Transverse colon (tissue), 4 donors: ENCODE measurements around the gene OSBPL6. TPM values are rescaled to one million over a fixed set of nuclear protein-coding genes. Genes with fewer than 3 reads are reported as not detected.

Experiments used
- DNase-seq: peaks from one replicate; pipeline ENCODE4 v3.0.0-alpha.2; 2019
- H3K27ac ChIP-seq, 4 donors: fragments of 200-600 bp; sonication (generic); 2 replicates each; pipeline ENCODE4 v1.5.1; 2016 to 2018; ENCODE audit warnings: inconsistent platforms in 4 of 4
- H3K27me3 ChIP-seq: fragments of 200-600 bp; sonication (generic); 2 replicates; pipeline ENCODE4 v1.5.1; 2017; ENCODE audit warnings: inconsistent platforms
- H3K36me3 ChIP-seq, 4 donors: fragments of 200-600 bp; sonication (generic); 2 replicates each; pipeline ENCODE4 v1.5.1; 2017 to 2019; ENCODE audit warnings: inconsistent platforms in 4 of 4
- H3K4me1 ChIP-seq, 4 donors: fragments of 200-600 bp; sonication (generic); 2 replicates each; pipeline ENCODE4 v1.5.1; 2017 to 2020; ENCODE audit warnings: inconsistent platforms in 4 of 4
- H3K4me3 ChIP-seq, 4 donors: fragments of 200-600 bp; sonication (generic); 1 replicate in 1 of 4; 2 replicates in 3 of 4; pipeline versions ENCODE4 v1.5.1 to v1.6.1; 2017 to 2019; ENCODE audit warnings: inconsistent platforms in 4 of 4
- H3K9me3 ChIP-seq, 2 donors: fragments of 200-600 bp; sonication (generic); 2 replicates each; pipeline ENCODE4 v1.5.1; 2017 to 2019; ENCODE audit warnings: inconsistent platforms in 2 of 2
- CTCF ChIP-seq, 5 experiments: fragments of 200-600 bp in 3 of 5; fragments of 450-650 bp in 2 of 5; sonication (generic) in 3 of 5; IDR thresholded peaks; 1 replicate in 2 of 5; 2 replicates in 3 of 5; pipeline ENCODE4 v1.5.1; 2016 to 2017; ENCODE audit warnings: antibody characterized with exemption in 5 of 5, inconsistent platforms in 3 of 5, mild to moderate bottlenecking in 2 of 5, moderate library complexity in 1 of 5
- EP300 ChIP-seq: sonication (generic); formaldehyde crosslinking; IDR thresholded peaks from one replicate; pipeline ENCODE4 v1.6.1; 2017; ENCODE audit warnings: antibody characterized with exemption, low read depth
- POLR2A ChIP-seq: fragments of 450-650 bp; IDR thresholded peaks from one replicate; pipeline ENCODE4 v1.6.1; 2016; ENCODE audit warnings: antibody characterized with exemption, mild to moderate bottlenecking, moderate library complexity
- POLR2AphosphoS5 ChIP-seq, 3 donors: sonication (generic); formaldehyde crosslinking; IDR thresholded peaks; one replicate each; pipeline ENCODE4 v1.6.1; 2016; ENCODE audit warnings: antibody characterized with exemption in 3 of 3
- WGBS, 2 donors: methylation state at CpG; one replicate each; pipeline ENCODE4 v1.1.5; 2018; ENCODE audit warnings: low coverage in 1 of 2; 5-methylcytosine and 5-hydroxymethylcytosine counted together
- in situ Hi-C, 4 donors: fragments of 200-750 bp; cut with MboI; loops; one replicate each; pipeline versions ENCODE4 v1.15.0 to v1.15.1; 2017; ENCODE audit warnings: low sequenced_read_pairs in 3 of 4, low pct_ligation_motif_present in 1 of 4, low pct_unique_long_range_greater_than_20kb in 1 of 4
- intact Hi-C: fragments of 100-400 bp; cut with DNase I; formaldehyde crosslinking; loops from one replicate; pipeline ENCODE4 v1.15.1; 2023; ENCODE audit warnings: low total_unique reads
- total RNA-seq, 4 donors: library from RNA; depleted of rRNA; stranded (reverse); fragments of >200 nt; gene quantifications; one replicate each; pipeline ENCODE4 v1.1.0, GENCODE V29; 2016

The OSBPL6 gene
- total RNA-seq, 4 donors from 2014 or later, result 0.95 to 4.0 (median 2.5) TPM

- intact Hi-C loops, result no loop called here
- H3K4me1 ChIP-seq, result peaks cover 0 to 33% (median 19%) of the 10 kb centered on the region in 4 donors
- H3K9me3 ChIP-seq, result no peaks in the 10 kb centered on the region
- no peak for TF ChIP-seq POLR2A
- TF ChIP-seq EP300, result no peak
- TF ChIP-seq POLR2AphosphoS5 (IDR thresholded peaks at IDR 0.05), result no peak
- no peak for TF ChIP-seq CTCF (IDR thresholded peaks at IDR 0.05)
- no peak for DNase-seq
- no peak overlapping the region for H3K4me3 ChIP-seq
- H3K27ac ChIP-seq, result no peak overlapping the region
- in situ Hi-C loops, result loop anchor here in 3 of 4 donors (10.0 to 25.0 kb wide), 3 partner anchors 142 to 167 kb away; partner anchors contain the start of gene RBM45 (in 1 of the 3)
- WGBS, 2 donors, result 69% methylated on average over 2 of the region's 2 CpGs
- H3K36me3 ChIP-seq, result no peaks in the 10 kb centered on the region
- H3K27me3 ChIP-seq, result no peaks in the 10 kb centered on the region
Measured at GRCh38 chr2:178279142-178279541, 84.8 kb downstream of the OSBPL6 start.

GRCh38 chr2:178279636-178280035, 85.3 kb downstream of the OSBPL6 start:
- in situ Hi-C loops, result loop anchor here in 3 of 4 donors (10.0 to 25.0 kb wide), 3 partner anchors 142 to 167 kb away; partner anchors contain the start of gene RBM45 (in 1 of the 3)
- no peak overlapping the region for H3K4me3 ChIP-seq
- H3K36me3 ChIP-seq, result no peaks in the 10 kb centered on the region
- DNase-seq, result no peak
- TF ChIP-seq POLR2AphosphoS5 (IDR thresholded peaks at IDR 0.05) (no peak), EP300 (no peak), POLR2A (no peak), CTCF (IDR thresholded peaks at IDR 0.05) (no peak)
- no peak overlapping the region for H3K27ac ChIP-seq
- H3K27me3 ChIP-seq, result no peaks in the 10 kb centered on the region
- H3K9me3 ChIP-seq, result no peaks in the 10 kb centered on the region
- intact Hi-C loops, result loop anchor here (5.0 kb wide), 1 partner anchor 147 kb away; no protein-coding TSS in a partner anchor
- WGBS, 2 donors, result 88 to 93% methylated on average over 10 of the region's 10 CpGs
- peaks cover 0 to 33% (median 19%) of the 10 kb centered on the region in 4 donors for H3K4me1 ChIP-seq

GRCh38 chr2:178280244-178280852, 86.0 kb downstream of the OSBPL6 start:
- intact Hi-C loops (loop anchor here (5.0 kb wide), 1 partner anchor 148 kb away; no protein-coding TSS in a partner anchor), in situ Hi-C loops (loop anchor here in 2 of 4 donors (25.0 kb wide), 2 partner anchors 143 to 168 kb away; partner anchors contain the start of gene RBM45 (in 1 of the 2))
- no peak for DNase-seq
- Histone ChIP-seq H3K4me3 (no peak overlapping the region), H3K27ac (no peak overlapping the region), H3K4me1 (peaks cover 0 to 33% (median 19%) of the 10 kb centered on the region in 4 donors), H3K27me3 (no peaks in the 10 kb centered on the region), H3K36me3 (no peaks in the 10 kb centered on the region), H3K9me3 (no peaks in the 10 kb centered on the region)
- TF ChIP-seq POLR2AphosphoS5 (IDR thresholded peaks at IDR 0.05), result no peak
- TF ChIP-seq EP300, result no peak
- TF ChIP-seq POLR2A, result no peak
- TF ChIP-seq CTCF (IDR thresholded peaks at IDR 0.05), result peak; percentile 65 to 81 (median 73)
- WGBS, 2 donors, result 40 to 54% methylated on average over 4 of the region's 4 CpGs

- TF ChIP-seq CTCF (IDR thresholded peaks at IDR 0.05), result no peak
- TF ChIP-seq POLR2A, result no peak
- no peak for TF ChIP-seq EP300
- peak in 2 of 3 donors; percentile 37 to 42 for TF ChIP-seq POLR2AphosphoS5 (IDR thresholded peaks at IDR 0.05)
- no peaks in the 10 kb centered on the region for H3K27me3 ChIP-seq
- intact Hi-C loops (loop anchor here (5.0 kb wide), 1 partner anchor 150 kb away; no protein-coding TSS in a partner anchor), in situ Hi-C loops (loop anchor here in 2 of 4 donors (25.0 kb wide), 2 partner anchors 145 to 170 kb away; partner anchors contain the start of gene RBM45 (in 1 of the 2))
- H3K36me3 ChIP-seq, result no peaks in the 10 kb centered on the region
- WGBS, 2 donors, result 53 to 71% methylated on average over 2 to 8 of the region's 8 CpGs
- H3K4me3 ChIP-seq, result no peak overlapping the region
- peak; percentile 42 for DNase-seq
- peaks cover 0 to 33% (median 19%) of the 10 kb centered on the region in 4 donors for H3K4me1 ChIP-seq
- H3K9me3 ChIP-seq, result no peaks in the 10 kb centered on the region
- H3K27ac ChIP-seq, result peak overlapping the region in 2 of 4 donors; percentile 28 to 48
Measured at GRCh38 chr2:178282075-178282815, 87.9 kb downstream of the OSBPL6 start.
